SK-N-SH treated with all-trans-retinoic acid at 6 μM for 48 hours (cell line): Measurements from ENCODE around the gene MYO1B.

Experiments used
- ATAC-seq: fragments of 200-7000 bp; cut with Tn5 transposase; 3 replicates; pipeline ENCODE4 v1.9.1; 2020; ENCODE audit warnings: mild to moderate bottlenecking, moderate library complexity
- BACH2 ChIP-seq: fragments of 250-450 bp; sonication (Bioruptor Pico); IDR thresholded peaks from 2 replicates; pipeline ENCODE4 v1.9.0; 2021; ENCODE audit warnings: mild to moderate bottlenecking, borderline replicate concordance
- CSDC2 ChIP-seq: fragments of 250-450 bp; sonication (Bioruptor Pico); IDR thresholded peaks from 2 replicates; pipeline ENCODE4 v1.5.0; 2020; ENCODE audit warnings: mild to moderate bottlenecking, moderate library complexity
- ESRRG ChIP-seq: fragments of 250-450 bp; sonication (Bioruptor Pico); IDR thresholded peaks from 2 replicates; pipeline ENCODE4 v1.6.1; 2021; ENCODE audit warnings: mild to moderate bottlenecking
- GLIS3 ChIP-seq: fragments of 250-450 bp; sonication (Bioruptor Pico); IDR thresholded peaks from 2 replicates; pipeline ENCODE4 v1.5.0; 2020; ENCODE audit warnings: mild to moderate bottlenecking, moderate library complexity
- ISL1 ChIP-seq: fragments of 250-450 bp; sonication (Bioruptor Pico); IDR thresholded peaks from 2 replicates; pipeline ENCODE4 v2.1.2; 2022; ENCODE audit warnings: mild to moderate bottlenecking, moderate library complexity
- OSR1 ChIP-seq: fragments of 250-450 bp; sonication (Bioruptor Pico); IDR thresholded peaks from 2 replicates; pipeline ENCODE4 v1.8.0; 2022; ENCODE audit warnings: moderate library complexity, mild to moderate bottlenecking, inconsistent platforms
- PPARA ChIP-seq: fragments of 250-450 bp; sonication (Bioruptor Pico); IDR thresholded peaks from 2 replicates; pipeline ENCODE4 v1.5.0; 2020; ENCODE audit warnings: mild to moderate bottlenecking, borderline replicate concordance
- SNAI2 ChIP-seq: fragments of 250-450 bp; sonication (Bioruptor Pico); IDR thresholded peaks from 2 replicates; pipeline ENCODE4 v1.5.0; 2020; ENCODE audit warnings: mild to moderate bottlenecking, moderate library complexity
- TCF4 ChIP-seq: fragments of 250-450 bp; sonication (Bioruptor Pico); IDR thresholded peaks from 2 replicates; pipeline ENCODE4 v1.8.0; 2021; ENCODE audit warnings: mild to moderate bottlenecking, moderate library complexity, borderline replicate concordance
- TOX ChIP-seq: fragments of 250-450 bp; sonication (Bioruptor Pico); IDR thresholded peaks from 2 replicates; pipeline ENCODE4 v1.8.0; 2021; ENCODE audit warnings: mild to moderate bottlenecking, moderate library complexity, borderline replicate concordance
- ZFP3 ChIP-seq: fragments of 250-450 bp; sonication (Bioruptor Pico); IDR thresholded peaks from 2 replicates; pipeline ENCODE4 v1.5.0; 2020; ENCODE audit warnings: mild to moderate bottlenecking, moderate library complexity
- ZNF565 ChIP-seq: fragments of 450-650 bp; formaldehyde crosslinking; conservative IDR thresholded peaks from 2 replicates; pipeline ENCODE4 v1.5.0; 2020; ENCODE audit warnings: low read depth, mild to moderate bottlenecking, moderate library complexity
- ZNF70 ChIP-seq: fragments of 450-650 bp; formaldehyde crosslinking; IDR thresholded peaks from 2 replicates; pipeline ENCODE4 v1.5.0; 2020; ENCODE audit warnings: mild to moderate bottlenecking, moderate library complexity
- ZNF8 ChIP-seq: fragments of 450-650 bp; formaldehyde crosslinking; IDR thresholded peaks from 2 replicates; pipeline ENCODE4 v1.5.0; 2020; ENCODE audit warnings: mild to moderate bottlenecking, moderate library complexity
- TF ChIP-seq, protein P1 (sequence below): fragments of 250-450 bp; sonication (Bioruptor Pico); IDR thresholded peaks from 2 replicates; pipeline ENCODE4 v1.8.0; 2020; ENCODE audit warnings: mild to moderate bottlenecking, moderate library complexity, borderline replicate concordance
- TF ChIP-seq, protein P2 (sequence below): fragments of 250-450 bp; sonication (Bioruptor Pico); IDR thresholded peaks from 2 replicates; pipeline ENCODE4 v1.8.0; 2021; ENCODE audit warnings: low read depth, mild to moderate bottlenecking, moderate library complexity, borderline replicate concordance
- TF ChIP-seq, protein P3 (sequence below): fragments of 250-450 bp; sonication (Bioruptor Pico); IDR thresholded peaks from 2 replicates; pipeline ENCODE4 v1.5.1; 2021; ENCODE audit warnings: mild to moderate bottlenecking, moderate library complexity
- TF ChIP-seq, protein P4 (sequence below): fragments of 250-450 bp; sonication (Bioruptor Pico); IDR thresholded peaks from 2 replicates; pipeline ENCODE4 v1.5.0; 2020; ENCODE audit warnings: mild to moderate bottlenecking, moderate library complexity
- TF ChIP-seq, protein P5 (sequence below): fragments of 250-450 bp; sonication (Bioruptor Pico); IDR thresholded peaks from 2 replicates; pipeline ENCODE4 v1.5.1; 2020; ENCODE audit warnings: low read depth, mild to moderate bottlenecking, moderate library complexity

MYO1B gene

DNA sequence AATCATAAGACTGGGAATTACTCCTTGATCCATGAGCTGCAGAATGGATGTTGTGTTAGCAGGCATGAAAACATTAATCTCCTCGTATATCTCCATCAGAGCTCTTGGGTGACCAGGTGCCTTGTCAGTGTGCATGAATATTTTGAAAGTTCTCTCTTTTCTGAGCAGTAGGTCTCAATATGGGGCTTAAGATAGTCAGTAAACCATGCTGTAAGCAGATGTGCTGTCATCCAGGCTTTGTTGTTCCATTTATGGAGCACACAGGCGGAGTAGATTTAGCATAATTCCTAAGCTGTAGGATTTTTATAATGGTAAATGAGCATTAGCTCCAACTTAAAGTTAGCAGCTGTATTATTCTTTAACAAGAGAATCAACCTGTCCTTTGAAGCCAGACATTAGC lies 160.3 kb downstream of the MYO1B start:
- ATAC-seq, result no peak
- TF ChIP-seq ZNF565 (CRISPR knock-in tag) (no peak), ZFP3 (CRISPR knock-in tag) (no peak), TCF4 (CRISPR knock-in tag) (no peak), SNAI2 (CRISPR knock-in tag) (no peak), ISL1 (CRISPR knock-in tag) (no peak), GLIS3 (CRISPR knock-in tag) (no peak), PPARA (CRISPR knock-in tag) (no peak), BACH2 (CRISPR knock-in tag) (no peak), CSDC2 (no peak), ZNF70 (CRISPR knock-in tag) (no peak), OSR1 (no peak)
- TF ChIP-seq, protein P1, sequence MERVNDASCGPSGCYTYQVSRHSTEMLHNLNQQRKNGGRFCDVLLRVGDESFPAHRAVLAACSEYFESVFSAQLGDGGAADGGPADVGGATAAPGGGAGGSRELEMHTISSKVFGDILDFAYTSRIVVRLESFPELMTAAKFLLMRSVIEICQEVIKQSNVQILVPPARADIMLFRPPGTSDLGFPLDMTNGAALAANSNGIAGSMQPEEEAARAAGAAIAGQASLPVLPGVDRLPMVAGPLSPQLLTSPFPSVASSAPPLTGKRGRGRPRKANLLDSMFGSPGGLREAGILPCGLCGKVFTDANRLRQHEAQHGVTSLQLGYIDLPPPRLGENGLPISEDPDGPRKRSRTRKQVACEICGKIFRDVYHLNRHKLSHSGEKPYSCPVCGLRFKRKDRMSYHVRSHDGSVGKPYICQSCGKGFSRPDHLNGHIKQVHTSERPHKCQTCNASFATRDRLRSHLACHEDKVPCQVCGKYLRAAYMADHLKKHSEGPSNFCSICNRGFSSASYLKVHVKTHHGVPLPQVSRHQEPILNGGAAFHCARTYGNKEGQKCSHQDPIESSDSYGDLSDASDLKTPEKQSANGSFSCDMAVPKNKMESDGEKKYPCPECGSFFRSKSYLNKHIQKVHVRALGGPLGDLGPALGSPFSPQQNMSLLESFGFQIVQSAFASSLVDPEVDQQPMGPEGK (CRISPR knock-in tag), result no peak
- TF ChIP-seq, protein P2, sequence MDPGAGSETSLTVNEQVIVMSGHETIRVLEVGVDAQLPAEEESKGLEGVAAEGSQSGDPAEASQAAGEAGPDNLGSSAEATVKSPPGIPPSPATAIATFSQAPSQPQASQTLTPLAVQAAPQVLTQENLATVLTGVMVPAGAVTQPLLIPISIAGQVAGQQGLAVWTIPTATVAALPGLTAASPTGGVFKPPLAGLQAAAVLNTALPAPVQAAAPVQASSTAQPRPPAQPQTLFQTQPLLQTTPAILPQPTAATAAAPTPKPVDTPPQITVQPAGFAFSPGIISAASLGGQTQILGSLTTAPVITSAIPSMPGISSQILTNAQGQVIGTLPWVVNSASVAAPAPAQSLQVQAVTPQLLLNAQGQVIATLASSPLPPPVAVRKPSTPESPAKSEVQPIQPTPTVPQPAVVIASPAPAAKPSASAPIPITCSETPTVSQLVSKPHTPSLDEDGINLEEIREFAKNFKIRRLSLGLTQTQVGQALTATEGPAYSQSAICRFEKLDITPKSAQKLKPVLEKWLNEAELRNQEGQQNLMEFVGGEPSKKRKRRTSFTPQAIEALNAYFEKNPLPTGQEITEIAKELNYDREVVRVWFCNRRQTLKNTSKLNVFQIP (CRISPR knock-in tag), result no peak
- TF ChIP-seq, protein P3, sequence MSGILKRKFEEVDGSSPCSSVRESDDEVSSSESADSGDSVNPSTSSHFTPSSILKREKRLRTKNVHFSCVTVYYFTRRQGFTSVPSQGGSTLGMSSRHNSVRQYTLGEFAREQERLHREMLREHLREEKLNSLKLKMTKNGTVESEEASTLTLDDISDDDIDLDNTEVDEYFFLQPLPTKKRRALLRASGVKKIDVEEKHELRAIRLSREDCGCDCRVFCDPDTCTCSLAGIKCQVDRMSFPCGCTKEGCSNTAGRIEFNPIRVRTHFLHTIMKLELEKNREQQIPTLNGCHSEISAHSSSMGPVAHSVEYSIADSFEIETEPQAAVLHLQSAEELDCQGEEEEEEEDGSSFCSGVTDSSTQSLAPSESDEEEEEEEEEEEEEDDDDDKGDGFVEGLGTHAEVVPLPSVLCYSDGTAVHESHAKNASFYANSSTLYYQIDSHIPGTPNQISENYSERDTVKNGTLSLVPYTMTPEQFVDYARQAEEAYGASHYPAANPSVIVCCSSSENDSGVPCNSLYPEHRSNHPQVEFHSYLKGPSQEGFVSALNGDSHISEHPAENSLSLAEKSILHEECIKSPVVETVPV (CRISPR knock-in tag), result no peak
- TF ChIP-seq, protein P4, sequence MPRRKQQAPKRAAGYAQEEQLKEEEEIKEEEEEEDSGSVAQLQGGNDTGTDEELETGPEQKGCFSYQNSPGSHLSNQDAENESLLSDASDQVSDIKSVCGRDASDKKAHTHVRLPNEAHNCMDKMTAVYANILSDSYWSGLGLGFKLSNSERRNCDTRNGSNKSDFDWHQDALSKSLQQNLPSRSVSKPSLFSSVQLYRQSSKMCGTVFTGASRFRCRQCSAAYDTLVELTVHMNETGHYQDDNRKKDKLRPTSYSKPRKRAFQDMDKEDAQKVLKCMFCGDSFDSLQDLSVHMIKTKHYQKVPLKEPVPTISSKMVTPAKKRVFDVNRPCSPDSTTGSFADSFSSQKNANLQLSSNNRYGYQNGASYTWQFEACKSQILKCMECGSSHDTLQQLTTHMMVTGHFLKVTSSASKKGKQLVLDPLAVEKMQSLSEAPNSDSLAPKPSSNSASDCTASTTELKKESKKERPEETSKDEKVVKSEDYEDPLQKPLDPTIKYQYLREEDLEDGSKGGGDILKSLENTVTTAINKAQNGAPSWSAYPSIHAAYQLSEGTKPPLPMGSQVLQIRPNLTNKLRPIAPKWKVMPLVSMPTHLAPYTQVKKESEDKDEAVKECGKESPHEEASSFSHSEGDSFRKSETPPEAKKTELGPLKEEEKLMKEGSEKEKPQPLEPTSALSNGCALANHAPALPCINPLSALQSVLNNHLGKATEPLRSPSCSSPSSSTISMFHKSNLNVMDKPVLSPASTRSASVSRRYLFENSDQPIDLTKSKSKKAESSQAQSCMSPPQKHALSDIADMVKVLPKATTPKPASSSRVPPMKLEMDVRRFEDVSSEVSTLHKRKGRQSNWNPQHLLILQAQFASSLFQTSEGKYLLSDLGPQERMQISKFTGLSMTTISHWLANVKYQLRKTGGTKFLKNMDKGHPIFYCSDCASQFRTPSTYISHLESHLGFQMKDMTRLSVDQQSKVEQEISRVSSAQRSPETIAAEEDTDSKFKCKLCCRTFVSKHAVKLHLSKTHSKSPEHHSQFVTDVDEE (CRISPR knock-in tag), result no peak

DNA sequence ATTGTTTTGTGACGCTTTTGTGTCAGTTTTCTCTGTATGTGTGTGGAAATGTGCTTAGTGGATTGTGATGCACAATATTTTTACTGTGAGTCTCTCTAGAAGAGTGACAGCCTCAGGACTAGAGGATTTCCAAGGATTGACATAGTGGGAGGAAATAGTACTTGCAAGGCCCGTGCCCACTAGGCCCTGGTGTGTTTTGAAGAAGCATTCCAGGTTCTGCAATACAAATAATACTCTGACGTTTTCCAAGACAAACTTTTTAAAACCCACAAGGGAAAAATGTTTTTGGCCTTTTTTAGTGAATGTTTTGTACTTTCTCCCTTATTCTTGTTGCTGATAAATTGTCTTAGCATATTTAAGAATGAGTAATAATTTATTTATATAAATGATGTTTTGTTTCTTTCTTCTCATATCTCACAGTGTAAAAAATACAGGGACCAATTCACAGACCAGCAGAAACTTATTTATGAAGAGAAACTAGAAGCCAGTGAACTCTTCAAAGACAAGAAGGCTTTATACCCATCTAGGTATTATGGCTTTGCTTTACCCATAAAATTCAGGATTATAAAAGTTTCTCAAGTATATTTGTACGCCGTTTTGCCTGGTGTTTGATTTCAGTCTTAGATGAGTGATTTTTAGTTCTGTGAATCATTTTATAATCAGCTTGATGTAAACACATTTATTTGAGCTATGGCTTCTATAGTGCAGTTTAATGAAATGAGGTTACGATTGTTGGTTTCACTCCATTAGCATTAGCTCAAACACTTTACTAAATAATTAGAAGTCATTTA lies 165.6 kb downstream of the MYO1B start:
- no peak for ATAC-seq
- TF ChIP-seq GLIS3 (CRISPR knock-in tag), result no peak
- no peak for TF ChIP-seq BACH2 (CRISPR knock-in tag)
- TF ChIP-seq, protein P1 (CRISPR knock-in tag), result no peak
- no peak for TF ChIP-seq OSR1
- TF ChIP-seq TCF4 (CRISPR knock-in tag), result no peak
- no peak for TF ChIP-seq ZNF565 (CRISPR knock-in tag)
- no peak for TF ChIP-seq ZNF8 (CRISPR knock-in tag)

DNA sequence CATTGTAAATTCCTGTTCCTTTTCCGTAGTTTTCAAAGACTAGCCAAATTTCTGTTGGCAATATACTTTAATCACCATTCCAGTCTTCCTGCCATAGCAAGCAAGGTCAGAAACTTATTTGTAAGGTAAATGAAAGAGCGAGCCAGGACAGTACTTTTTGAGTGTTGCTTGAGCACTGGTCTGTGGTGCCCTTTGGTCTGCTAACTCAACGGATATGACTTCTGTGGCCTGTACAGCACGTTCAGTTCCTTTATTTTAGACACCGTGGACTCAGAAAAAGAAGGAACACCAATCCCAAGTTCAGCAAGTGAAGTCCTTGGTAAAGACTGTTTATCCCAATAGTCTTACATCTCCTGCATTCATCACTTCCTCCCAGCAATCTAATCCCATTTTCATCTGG lies 166.3 kb downstream of the MYO1B start:
- TF ChIP-seq GLIS3 (CRISPR knock-in tag), result no peak
- no peak for TF ChIP-seq TCF4 (CRISPR knock-in tag)
- TF ChIP-seq TOX (CRISPR knock-in tag), result no peak
- no peak for TF ChIP-seq SNAI2 (CRISPR knock-in tag)
- TF ChIP-seq ESRRG (CRISPR knock-in tag), result no peak
- no peak for TF ChIP-seq ISL1 (CRISPR knock-in tag)
- no peak for TF ChIP-seq OSR1
- TF ChIP-seq, protein P5, sequence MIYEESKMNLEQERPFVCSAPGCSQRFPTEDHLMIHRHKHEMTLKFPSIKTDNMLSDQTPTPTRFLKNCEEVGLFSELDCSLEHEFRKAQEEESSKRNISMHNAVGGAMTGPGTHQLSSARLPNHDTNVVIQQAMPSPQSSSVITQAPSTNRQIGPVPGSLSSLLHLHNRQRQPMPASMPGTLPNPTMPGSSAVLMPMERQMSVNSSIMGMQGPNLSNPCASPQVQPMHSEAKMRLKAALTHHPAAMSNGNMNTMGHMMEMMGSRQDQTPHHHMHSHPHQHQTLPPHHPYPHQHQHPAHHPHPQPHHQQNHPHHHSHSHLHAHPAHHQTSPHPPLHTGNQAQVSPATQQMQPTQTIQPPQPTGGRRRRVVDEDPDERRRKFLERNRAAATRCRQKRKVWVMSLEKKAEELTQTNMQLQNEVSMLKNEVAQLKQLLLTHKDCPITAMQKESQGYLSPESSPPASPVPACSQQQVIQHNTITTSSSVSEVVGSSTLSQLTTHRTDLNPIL (CRISPR knock-in tag), result no peak
- no peak for ATAC-seq
